Suprapubic skin (tissue), 4 donors: ENCODE data around the gene OGG1.

Experiments used
- EP300 ChIP-seq: sonication (generic); formaldehyde crosslinking; IDR thresholded peaks from one replicate; pipeline ENCODE4 v1.6.1; 2017; ENCODE audit warnings: antibody characterized with exemption
- POLR2A ChIP-seq, 2 donors: fragments of 450-650 bp; IDR thresholded peaks; one replicate each; pipeline ENCODE4 v1.6.1; 2017; ENCODE audit warnings: antibody characterized with exemption in 2 of 2, mild to moderate bottlenecking in 2 of 2, moderate library complexity in 2 of 2
- POLR2AphosphoS5 ChIP-seq, 3 donors: sonication (generic); formaldehyde crosslinking; IDR thresholded peaks; one replicate each; pipeline ENCODE4 v1.6.1; 2017; ENCODE audit warnings: antibody characterized with exemption in 3 of 3
- TF ChIP-seq, protein P1 (sequence below), 2 donors: fragments of 200-600 bp in 1 of 2; fragments of 450-650 bp in 1 of 2; sonication (generic) in 1 of 2; IDR thresholded peaks; one replicate each; pipeline ENCODE4 v1.5.1; 2016 to 2019; ENCODE audit warnings: antibody characterized with exemption in 2 of 2, mild to moderate bottlenecking in 1 of 2, moderate library complexity in 1 of 2

DNA sequence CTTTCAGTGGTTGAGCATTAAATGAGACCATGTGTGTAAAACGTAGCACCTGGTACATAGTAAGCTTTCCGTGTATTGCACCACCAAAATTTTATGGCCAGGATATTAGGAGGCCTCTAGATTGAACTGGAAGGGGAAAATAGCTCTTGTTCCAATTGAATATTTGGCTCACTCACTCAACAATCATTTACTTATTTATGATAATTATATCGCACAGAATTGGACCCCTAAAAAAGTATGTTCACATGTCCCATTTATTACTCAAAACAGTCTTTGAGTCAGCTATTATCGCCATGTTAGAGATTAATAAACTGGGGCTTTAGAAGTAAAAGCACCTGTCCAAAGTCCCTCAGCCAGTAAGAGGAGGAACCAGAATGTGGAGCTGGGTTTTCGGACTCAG is 55.2 kb downstream of the OGG1 start:
- TF ChIP-seq POLR2AphosphoS5 (IDR thresholded peaks at IDR 0.05), result no peak
- TF ChIP-seq, protein P1, sequence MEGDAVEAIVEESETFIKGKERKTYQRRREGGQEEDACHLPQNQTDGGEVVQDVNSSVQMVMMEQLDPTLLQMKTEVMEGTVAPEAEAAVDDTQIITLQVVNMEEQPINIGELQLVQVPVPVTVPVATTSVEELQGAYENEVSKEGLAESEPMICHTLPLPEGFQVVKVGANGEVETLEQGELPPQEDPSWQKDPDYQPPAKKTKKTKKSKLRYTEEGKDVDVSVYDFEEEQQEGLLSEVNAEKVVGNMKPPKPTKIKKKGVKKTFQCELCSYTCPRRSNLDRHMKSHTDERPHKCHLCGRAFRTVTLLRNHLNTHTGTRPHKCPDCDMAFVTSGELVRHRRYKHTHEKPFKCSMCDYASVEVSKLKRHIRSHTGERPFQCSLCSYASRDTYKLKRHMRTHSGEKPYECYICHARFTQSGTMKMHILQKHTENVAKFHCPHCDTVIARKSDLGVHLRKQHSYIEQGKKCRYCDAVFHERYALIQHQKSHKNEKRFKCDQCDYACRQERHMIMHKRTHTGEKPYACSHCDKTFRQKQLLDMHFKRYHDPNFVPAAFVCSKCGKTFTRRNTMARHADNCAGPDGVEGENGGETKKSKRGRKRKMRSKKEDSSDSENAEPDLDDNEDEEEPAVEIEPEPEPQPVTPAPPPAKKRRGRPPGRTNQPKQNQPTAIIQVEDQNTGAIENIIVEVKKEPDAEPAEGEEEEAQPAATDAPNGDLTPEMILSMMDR (IDR thresholded peaks at IDR 0.05), result no peak
- no peak for TF ChIP-seq EP300
- TF ChIP-seq POLR2A (IDR thresholded peaks at IDR 0.05), result no peak
